IMR-90 (cell line): ENCODE measurements around the gene TCEAL6.

Experiments used
- BHLHE40 ChIP-seq: fragments of 150-350 bp; IDR thresholded peaks from 2 replicates; pipeline ENCODE4 v1.6.1; 2016; ENCODE audit warnings: mild to moderate bottlenecking, low read depth, low read length
- CEBPB ChIP-seq: IDR thresholded peaks from 2 replicates; pipeline ENCODE4 v1.6.1; 2012; ENCODE audit warnings: low read depth, low read length, improper control_type of control experiment
- CHD1 ChIP-seq: IDR thresholded peaks from 2 replicates; pipeline ENCODE4 v1.6.1; 2012; ENCODE audit warnings: low read depth, low read length, improper control_type of control experiment
- CTCF ChIP-seq: conservative IDR thresholded peaks from 2 replicates; pipeline ENCODE4 v1.5.1; 2012; ENCODE audit warnings: mild to moderate bottlenecking, low read depth, low read length, improper control_type of control experiment
- ELK1 ChIP-seq: fragments of 150-350 bp; IDR thresholded peaks from 2 replicates; pipeline ENCODE4 v1.6.1; 2016; ENCODE audit warnings: low read depth, mild to moderate bottlenecking, low read length, moderate library complexity, borderline replicate concordance
- FOS ChIP-seq: fragments of 150-350 bp; IDR thresholded peaks from 2 replicates; pipeline ENCODE4 v1.6.1; 2016; ENCODE audit warnings: low read depth, low read length
- MAFK ChIP-seq: IDR thresholded peaks from 2 replicates; pipeline ENCODE4 v1.6.1; 2012; ENCODE audit warnings: low read depth, low read length, improper control_type of control experiment
- MAZ ChIP-seq: IDR thresholded peaks from 2 replicates; pipeline ENCODE4 v1.6.1; 2012; ENCODE audit warnings: low read depth, mild to moderate bottlenecking, low read length, improper control_type of control experiment, moderate library complexity, borderline replicate concordance
- MXI1 ChIP-seq: IDR thresholded peaks from 2 replicates; pipeline ENCODE4 v1.6.1; 2012; ENCODE audit warnings: low read depth, mild to moderate bottlenecking, low read length, moderate library complexity, borderline replicate concordance
- POLR2A ChIP-seq: IDR thresholded peaks from 2 replicates; pipeline ENCODE4 v1.6.1; 2012; ENCODE audit warnings: mild to moderate bottlenecking, low read depth, low read length
- RAD21 ChIP-seq: IDR thresholded peaks from 2 replicates; pipeline ENCODE4 v1.6.1; 2012; ENCODE audit warnings: low read length, improper control_type of control experiment
- RCOR1 ChIP-seq: IDR thresholded peaks from 2 replicates; pipeline ENCODE4 v1.6.1; 2012; ENCODE audit warnings: mild to moderate bottlenecking, low read length, improper control_type of control experiment; ENCODE audit not compliant: insufficient replicate concordance
- SMC3 ChIP-seq: fragments of 150-350 bp; IDR thresholded peaks from 2 replicates; pipeline ENCODE4 v1.6.1; 2016; ENCODE audit warnings: low read depth, mild to moderate bottlenecking, antibody characterized with exemption, low read length, moderate library complexity
- TF ChIP-seq, protein P1 (sequence below): fragments of 150-350 bp; IDR thresholded peaks from 2 replicates; pipeline ENCODE4 v1.6.1; 2017; ENCODE audit warnings: mild to moderate bottlenecking, antibody characterized with exemption, low read length, low read depth

GRCh38 chrX:102154900-102155805 lies 12.9 kb upstream of the TCEAL6 start:
- TF ChIP-seq SMC3 (no peak), POLR2A (no peak), RAD21 (no peak), ELK1 (no peak), FOS (no peak), MXI1 (no peak), CTCF (no peak), CEBPB (no peak), BHLHE40 (no peak), MAFK (no peak), CHD1 (no peak), RCOR1 (no peak), MAZ (no peak)
- TF ChIP-seq, protein P1, sequence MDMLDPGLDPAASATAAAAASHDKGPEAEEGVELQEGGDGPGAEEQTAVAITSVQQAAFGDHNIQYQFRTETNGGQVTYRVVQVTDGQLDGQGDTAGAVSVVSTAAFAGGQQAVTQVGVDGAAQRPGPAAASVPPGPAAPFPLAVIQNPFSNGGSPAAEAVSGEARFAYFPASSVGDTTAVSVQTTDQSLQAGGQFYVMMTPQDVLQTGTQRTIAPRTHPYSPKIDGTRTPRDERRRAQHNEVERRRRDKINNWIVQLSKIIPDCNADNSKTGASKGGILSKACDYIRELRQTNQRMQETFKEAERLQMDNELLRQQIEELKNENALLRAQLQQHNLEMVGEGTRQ = no peak
